RWPE2 (cell line): ENCODE data around the gene VPS13C.

ENCODE experiments used
- ATAC-seq: fragments of 200-7000 bp; cut with Tn5 transposase; 3 replicates; pipeline ENCODE4 v1.9.1; 2021; ENCODE audit warnings: low read depth
- DNase-seq: peaks from one replicate; pipeline ENCODE4 v3.0.0-alpha.2; 2020; ENCODE audit warnings: low spot score
- H3K27ac ChIP-seq: fragments of 450-650 bp; 2 replicates; pipeline ENCODE4 v1.5.1; 2017; ENCODE audit warnings: mild to moderate bottlenecking; ENCODE audit not compliant: poor library complexity, severe bottlenecking
- H3K27me3 ChIP-seq: fragments of 250-450 bp; sonication (Bioruptor Pico); 2 replicates; pipeline ENCODE4 v1.5.1; 2021; ENCODE audit warnings: mild to moderate bottlenecking, moderate library complexity; ENCODE audit not compliant: insufficient read depth, poor library complexity, severe bottlenecking
- H3K36me3 ChIP-seq: fragments of 250-450 bp; sonication (Bioruptor Pico); 2 replicates; pipeline ENCODE4 v1.5.1; 2020; ENCODE audit warnings: low read depth, mild to moderate bottlenecking, moderate library complexity
- H3K4me1 ChIP-seq: fragments of 250-450 bp; sonication (Bioruptor Pico); 2 replicates; pipeline ENCODE4 v1.5.1; 2021; ENCODE audit warnings: mild to moderate bottlenecking, moderate library complexity; ENCODE audit not compliant: insufficient read depth, poor library complexity, severe bottlenecking
- H3K4me3 ChIP-seq: fragments of 250-450 bp; sonication (Bioruptor Pico); 2 replicates; pipeline ENCODE4 v1.5.1; 2021; ENCODE audit warnings: mild to moderate bottlenecking, moderate library complexity; ENCODE audit not compliant: severe bottlenecking
- H3K9me3 ChIP-seq: fragments of 250-450 bp; sonication (Bioruptor Pico); 2 replicates; pipeline ENCODE4 v1.5.1; 2021; ENCODE audit warnings: mild to moderate bottlenecking, moderate library complexity; ENCODE audit not compliant: severe bottlenecking
- TF ChIP-seq, protein P1 (sequence below): fragments of 450-650 bp; IDR thresholded peaks from one replicate; pipeline ENCODE4 v1.5.1; 2017; ENCODE audit warnings: mild to moderate bottlenecking, moderate library complexity; ENCODE audit not compliant: poor library complexity, severe bottlenecking

Gene VPS13C

GRCh38 chr15:61818801-61819200 lies 241.4 kb downstream of the VPS13C start:
- no peak for ATAC-seq
- TF ChIP-seq, protein P1, sequence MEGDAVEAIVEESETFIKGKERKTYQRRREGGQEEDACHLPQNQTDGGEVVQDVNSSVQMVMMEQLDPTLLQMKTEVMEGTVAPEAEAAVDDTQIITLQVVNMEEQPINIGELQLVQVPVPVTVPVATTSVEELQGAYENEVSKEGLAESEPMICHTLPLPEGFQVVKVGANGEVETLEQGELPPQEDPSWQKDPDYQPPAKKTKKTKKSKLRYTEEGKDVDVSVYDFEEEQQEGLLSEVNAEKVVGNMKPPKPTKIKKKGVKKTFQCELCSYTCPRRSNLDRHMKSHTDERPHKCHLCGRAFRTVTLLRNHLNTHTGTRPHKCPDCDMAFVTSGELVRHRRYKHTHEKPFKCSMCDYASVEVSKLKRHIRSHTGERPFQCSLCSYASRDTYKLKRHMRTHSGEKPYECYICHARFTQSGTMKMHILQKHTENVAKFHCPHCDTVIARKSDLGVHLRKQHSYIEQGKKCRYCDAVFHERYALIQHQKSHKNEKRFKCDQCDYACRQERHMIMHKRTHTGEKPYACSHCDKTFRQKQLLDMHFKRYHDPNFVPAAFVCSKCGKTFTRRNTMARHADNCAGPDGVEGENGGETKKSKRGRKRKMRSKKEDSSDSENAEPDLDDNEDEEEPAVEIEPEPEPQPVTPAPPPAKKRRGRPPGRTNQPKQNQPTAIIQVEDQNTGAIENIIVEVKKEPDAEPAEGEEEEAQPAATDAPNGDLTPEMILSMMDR, result no peak
- no peaks in the 10 kb centered on the region for H3K9me3 ChIP-seq
- H3K27ac ChIP-seq, result no peak overlapping the region
- H3K4me3 ChIP-seq, result no peak overlapping the region
- H3K27me3 ChIP-seq, result no peaks in the 10 kb centered on the region
- DNase-seq, result peak; percentile 14
- H3K4me1 ChIP-seq, result no peaks in the 10 kb centered on the region
- H3K36me3 ChIP-seq, result no peaks in the 10 kb centered on the region

GRCh38 chr15:61816856-61817255 lies 243.4 kb downstream of the VPS13C start:
- TF ChIP-seq, protein P1, result no peak
- no peak overlapping the region for H3K4me3 ChIP-seq
- ATAC-seq, result no peak
- H3K27ac ChIP-seq, result no peak overlapping the region
- H3K27me3 ChIP-seq, result no peaks in the 10 kb centered on the region
- H3K36me3 ChIP-seq, result no peaks in the 10 kb centered on the region
- H3K4me1 ChIP-seq, result no peaks in the 10 kb centered on the region
- no peaks in the 10 kb centered on the region for H3K9me3 ChIP-seq
- DNase-seq, result no peak

GRCh38 chr15:61815356-61816083 lies 244.7 kb downstream of the VPS13C start:
- H3K36me3 ChIP-seq, result no peaks in the 10 kb centered on the region
- H3K27me3 ChIP-seq, result no peaks in the 10 kb centered on the region
- DNase-seq (no peak), ATAC-seq (no peak)
- no peak overlapping the region for H3K4me3 ChIP-seq
- no peaks in the 10 kb centered on the region for H3K4me1 ChIP-seq
- no peak overlapping the region for H3K27ac ChIP-seq
- TF ChIP-seq, protein P1, result no peak
- no peaks in the 10 kb centered on the region for H3K9me3 ChIP-seq

DNA sequence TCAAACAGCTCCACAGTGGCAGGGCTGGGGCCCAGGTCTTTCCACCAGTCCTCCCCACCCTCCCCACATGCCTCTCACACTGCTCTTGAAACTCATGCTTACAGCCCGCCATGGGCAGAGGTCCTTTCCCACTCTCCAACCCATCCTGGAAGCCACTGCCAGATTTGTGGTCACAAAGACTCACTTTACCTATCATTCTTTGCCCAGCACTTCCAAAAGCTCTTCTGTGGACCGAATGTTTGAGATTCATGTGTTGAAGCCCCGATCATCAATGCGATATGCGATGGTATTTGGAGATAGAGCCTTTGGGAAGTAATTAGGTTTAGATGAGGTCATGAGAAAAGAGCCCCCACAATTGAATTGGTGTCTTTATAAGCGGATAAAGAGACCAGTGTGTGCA lies 247.8 kb downstream of the VPS13C start:
- Histone ChIP-seq H3K4me1 (no peaks in the 10 kb centered on the region), H3K36me3 (no peaks in the 10 kb centered on the region), H3K4me3 (no peak overlapping the region), H3K27me3 (no peaks in the 10 kb centered on the region), H3K27ac (no peak overlapping the region), H3K9me3 (no peaks in the 10 kb centered on the region)
- TF ChIP-seq, protein P1, result no peak
- DNase-seq (no peak), ATAC-seq (no peak)

GRCh38 chr15:61811952-61812351 lies 248.3 kb downstream of the VPS13C start:
- Histone ChIP-seq H3K9me3 (no peaks in the 10 kb centered on the region), H3K27ac (no peak overlapping the region), H3K27me3 (no peaks in the 10 kb centered on the region), H3K4me1 (no peaks in the 10 kb centered on the region), H3K36me3 (no peaks in the 10 kb centered on the region), H3K4me3 (no peak overlapping the region)
- DNase-seq (no peak), ATAC-seq (no peak)
- TF ChIP-seq, protein P1, result no peak
